GM19025 (cell line): ENCODE measurements around the gene FBN1.

Source experiments
- ATAC-seq: cut with Tn5 transposase; IDR thresholded peaks from one replicate; pipeline ENCODE4 v1.9.1; 2021; ENCODE audit warnings: mild to moderate bottlenecking, low read depth, moderate library complexity; ENCODE audit not compliant: unreplicated experiment

FBN1 gene

DNA sequence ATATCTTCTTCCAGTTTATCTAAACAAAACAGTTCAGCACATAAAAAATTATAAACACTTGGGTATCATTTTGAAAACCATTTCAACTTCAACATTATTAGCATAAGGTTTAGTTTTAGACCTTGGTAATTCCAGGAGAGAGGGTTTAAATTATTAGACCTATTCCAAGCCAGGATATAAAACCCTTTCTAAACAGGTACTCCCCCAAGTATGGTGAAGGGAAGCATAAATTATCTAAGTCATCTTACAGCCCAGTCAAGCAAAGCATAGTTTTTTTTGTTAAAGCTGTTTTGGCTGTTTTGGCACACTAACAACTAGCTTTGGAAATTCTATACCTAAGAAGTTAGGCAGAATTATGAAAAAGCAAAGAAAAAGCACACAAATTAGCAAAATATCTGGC lies 87.3 kb downstream of the FBN1 start:
- ATAC-seq: no peak

DNA sequence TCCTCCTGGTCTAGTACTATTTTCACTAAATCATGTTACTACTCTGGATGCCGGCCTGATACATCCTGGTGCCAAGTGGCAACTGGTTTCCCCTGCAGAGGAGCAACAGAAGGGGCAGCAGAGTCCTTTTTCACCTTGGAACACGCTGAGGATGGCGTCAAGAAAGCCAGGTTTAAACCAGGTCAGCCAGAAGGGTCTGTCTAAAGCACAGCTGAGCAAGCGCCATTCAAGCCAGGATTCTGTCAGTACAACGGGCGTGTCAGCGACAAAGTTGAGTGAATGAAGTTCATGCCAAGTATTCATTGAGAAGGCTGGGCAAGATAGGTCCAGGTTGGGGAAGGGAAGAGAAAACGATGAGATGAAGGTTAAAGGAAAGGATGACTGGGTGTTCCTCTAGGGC lies 88.2 kb downstream of the FBN1 start:
- no peak for ATAC-seq

DNA sequence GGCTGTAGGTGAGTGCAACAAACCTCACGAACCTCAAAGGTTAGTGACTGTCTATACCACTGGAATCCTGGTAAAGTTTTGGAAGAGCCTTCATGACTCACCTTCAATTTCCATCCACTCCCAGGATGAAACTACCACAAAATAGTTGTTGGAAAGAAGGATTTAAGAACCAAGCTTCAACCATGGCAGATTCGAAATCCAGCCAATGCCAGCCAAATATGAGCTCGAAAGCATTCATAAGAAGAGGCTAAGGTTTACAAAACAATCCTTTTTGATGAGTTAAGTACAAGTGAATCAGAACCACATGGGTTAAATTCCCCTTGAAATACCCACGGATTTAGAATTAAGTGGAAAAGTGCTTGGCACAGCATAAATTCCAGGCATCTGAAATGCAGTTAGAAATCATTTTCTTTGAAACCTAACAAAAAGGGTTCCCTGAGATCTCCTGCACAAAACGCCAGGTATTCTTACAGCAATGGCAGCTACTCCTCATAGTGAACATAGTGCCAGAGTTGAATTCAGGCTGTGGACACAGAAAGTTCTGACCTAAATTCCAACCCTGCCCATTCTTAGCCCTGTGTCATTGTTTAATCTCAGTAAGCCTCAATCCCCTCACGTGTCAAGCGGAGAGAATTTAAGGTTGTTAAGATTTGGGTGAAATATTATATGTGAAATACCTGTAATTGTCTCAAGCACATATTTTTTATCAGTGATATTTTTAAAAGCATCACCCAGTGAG lies 89.2 kb downstream of the FBN1 start:
- no peak for ATAC-seq

DNA sequence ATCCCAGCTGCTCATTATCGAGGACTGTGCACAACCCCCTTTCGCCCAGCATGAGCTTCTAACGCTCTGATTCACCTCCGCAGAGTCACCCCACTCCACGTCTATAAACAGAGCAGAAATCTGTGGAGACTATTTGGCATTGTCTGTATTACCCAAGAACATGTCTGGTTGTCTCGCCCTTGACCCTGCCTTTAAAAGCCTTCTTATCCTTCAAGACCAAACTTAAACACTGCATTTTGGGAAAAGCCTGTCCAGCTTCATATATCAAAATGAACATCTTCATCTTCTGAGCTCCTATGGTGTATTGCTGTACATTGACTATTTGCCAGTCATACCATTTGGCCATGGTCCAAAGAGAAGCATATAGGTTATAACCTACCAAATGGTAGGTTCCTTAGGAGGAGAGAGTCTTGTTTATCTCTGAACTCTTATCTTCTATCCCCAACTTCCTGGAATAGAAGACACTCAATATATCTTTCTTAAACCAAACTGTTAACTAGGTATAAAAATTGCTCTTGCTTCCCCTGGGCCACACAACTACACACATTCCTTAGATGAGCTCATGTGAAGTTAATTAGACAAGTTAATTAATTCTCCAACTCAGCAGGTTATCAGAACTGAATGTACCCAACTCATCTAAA lies 90.1 kb downstream of the FBN1 start:
- no peak for ATAC-seq

DNA sequence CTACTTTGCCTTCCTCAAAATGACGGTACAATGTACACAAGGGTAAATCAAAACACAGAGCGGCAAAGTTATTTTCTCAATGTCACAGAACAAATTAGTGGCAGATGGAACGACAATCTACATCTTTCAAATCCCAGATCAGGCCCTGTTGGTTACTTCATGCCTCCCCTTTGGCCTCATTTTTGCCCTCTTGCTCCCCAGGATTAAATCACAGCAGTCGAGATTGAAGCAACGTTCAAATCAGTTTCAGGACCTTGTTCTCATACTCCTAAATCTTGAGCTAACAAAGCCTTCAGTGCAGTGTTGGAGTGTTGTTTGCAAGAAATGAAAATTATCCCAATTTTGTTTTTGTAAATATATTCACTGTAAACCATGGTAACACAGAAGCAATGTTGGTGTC lies 91.4 kb downstream of the FBN1 start:
- no peak for ATAC-seq

DNA sequence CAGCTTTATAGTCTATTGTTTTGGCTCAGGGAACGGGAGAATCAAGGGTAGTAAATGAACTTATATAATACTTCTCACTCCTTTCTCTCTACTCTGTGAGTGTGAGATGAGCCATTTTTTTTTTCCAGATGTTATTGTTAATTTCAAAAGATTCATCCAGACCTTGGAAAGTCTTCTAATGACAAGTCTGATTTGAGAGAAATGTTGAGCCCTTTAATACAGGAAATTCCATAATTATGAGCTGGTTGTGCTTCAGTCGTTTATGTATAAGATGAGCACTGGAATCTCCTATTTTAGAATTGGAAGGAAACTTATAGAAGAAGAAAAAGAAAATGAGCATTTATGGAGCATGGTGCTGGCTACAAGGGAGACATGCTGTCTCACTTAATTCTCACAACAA lies 92.0 kb downstream of the FBN1 start:
- no peak for ATAC-seq

DNA sequence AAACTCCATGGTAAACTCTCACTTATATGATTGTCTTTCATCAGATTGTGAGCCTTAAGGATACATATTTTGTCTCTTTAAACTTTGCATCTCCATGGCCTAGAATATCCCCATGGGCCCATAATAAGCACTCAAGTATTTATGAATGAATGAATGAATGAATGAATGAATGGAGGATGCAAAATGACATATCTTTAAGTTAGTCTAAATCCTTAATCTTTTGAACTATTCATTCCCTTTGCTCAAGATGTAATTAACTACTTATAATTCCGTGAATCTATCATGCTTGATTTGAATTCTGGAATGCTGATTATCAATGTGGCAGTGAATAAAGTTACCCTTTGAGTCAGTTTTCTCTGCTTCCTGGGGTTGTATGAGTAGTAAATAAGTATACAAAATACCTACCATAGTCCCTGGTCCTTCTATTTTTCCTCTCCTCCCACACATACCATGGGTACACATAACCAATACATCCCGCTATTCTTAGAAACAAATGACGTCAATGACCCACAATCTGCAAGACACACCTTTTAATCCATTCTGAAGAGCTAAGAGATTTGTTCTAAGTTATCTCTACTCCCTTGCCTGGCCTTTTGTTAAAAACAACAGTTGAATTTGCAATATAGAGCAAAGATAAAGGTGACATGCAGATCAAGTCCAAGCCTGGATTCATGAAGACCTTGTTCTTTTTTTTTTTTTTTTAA lies 94.5 kb downstream of the FBN1 start:
- ATAC-seq: no peak

DNA sequence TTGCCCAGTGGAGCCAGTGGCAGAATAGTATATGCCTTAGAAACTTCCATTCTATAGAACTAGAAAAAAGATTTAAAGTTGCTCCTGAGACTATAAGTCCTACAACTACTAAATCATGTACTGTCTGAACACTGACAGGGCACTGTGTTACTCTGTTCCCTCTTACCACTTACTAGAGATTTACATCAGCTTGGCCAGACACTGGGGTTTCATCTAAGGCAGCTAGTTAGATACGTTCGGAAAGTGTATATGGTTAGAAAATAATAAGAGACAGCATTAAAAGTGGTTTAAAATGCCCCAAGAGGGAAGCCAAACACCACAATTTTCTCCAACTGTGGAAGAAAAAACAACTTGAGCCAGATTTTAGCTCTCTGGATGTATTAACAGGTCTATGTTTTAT lies 97.1 kb downstream of the FBN1 start:
- ATAC-seq: no peak

DNA sequence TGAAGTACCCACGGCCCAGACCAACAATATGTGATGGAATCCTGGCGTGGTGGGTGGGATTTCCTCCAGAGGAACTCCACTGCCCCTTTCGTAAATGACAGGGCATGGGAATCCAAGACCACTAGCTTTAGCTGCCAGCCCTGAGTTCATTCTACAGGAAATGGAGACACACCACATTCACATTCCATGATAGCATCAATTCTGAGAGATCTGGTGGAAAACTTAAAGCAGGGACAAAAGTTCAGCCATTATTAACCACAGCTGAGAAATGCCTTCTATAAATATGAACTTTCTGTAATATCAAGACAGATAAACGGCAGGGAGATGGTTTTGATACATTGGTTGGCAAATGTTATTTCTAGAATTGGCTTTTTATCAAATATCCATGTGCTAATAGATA lies 98.2 kb downstream of the FBN1 start:
- no peak for ATAC-seq

DNA sequence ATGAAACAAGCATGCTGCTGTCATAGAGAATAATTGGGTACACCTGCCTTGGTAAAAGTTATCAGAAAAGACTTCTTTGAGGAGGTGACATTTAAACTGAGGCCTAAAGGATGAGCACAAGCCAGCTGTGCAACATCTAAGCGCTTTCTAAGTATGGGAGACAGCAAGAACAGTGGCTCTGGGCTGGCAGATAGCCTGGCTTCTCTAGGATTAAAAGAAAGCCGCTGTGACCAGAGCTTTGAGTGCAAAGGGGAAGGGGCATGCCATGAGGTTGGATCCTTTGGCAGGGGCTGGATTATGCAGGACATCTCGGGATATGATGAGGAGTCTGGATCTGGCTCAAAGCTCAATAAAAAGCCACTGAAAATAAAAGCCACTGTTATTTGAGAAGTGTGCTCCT lies 99.2 kb downstream of the FBN1 start:
- ATAC-seq: no peak

DNA sequence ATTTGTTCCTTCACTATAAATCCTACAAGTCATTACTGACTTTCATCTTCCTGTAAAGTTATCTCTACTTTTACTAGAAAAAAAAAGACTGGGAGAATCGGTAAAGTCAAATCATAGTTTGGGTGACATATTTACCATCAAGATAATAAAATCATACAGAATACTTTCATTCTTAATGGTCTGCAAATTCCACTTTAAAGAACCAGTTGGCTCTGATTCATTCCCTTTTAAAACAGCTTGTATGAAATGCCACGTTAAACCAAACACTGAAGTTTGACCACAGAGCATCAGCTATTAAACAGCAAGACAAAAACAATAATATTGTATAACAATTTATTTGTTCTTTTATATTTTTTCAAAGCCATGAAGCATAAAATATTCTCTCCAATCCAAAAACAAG lies 100.7 kb downstream of the FBN1 start:
- ATAC-seq: no peak

DNA sequence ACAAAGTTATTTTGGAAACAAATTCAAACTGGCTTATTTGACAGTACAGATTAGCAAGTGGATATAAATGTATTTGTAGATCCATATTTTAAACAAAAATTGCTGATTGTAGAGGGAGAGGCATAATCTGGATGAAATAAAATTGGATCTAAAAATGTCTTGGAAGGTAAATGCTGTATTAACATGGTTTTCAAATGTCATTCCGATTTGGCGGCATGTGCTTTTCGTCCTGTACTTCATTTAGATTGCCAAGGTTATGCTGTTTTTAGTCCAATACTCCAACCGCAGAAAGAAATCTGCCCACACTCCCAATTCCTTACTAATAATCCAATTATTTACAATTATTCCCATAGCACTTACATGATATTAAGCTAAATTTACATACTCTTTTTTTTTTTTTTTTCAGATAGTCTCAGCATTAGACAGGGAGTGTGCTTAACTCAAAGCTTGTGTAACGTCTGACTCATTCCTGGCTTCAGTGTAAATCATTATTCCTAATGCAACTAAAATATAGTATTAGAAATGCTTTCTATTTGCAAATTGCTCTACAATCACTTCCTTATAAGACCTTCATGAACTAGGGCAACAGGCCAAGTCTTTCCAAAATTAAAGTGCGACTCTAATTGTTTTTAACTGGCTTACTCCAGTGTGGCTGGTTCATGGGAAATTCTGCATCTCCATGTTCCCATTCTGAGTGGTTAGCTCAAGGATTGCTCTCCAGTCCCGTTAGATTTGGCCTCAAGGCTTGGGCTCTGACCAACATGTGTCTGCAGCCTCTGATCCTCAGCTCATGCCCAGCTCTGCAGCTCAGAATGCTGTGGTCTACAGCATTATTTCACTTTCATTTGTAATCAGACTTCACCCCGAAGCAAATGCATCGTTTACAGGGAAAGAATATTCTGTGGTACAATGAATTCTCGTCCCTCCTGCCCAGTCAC lies 103.9 kb downstream of the FBN1 start:
- ATAC-seq: peak; percentile 94

DNA sequence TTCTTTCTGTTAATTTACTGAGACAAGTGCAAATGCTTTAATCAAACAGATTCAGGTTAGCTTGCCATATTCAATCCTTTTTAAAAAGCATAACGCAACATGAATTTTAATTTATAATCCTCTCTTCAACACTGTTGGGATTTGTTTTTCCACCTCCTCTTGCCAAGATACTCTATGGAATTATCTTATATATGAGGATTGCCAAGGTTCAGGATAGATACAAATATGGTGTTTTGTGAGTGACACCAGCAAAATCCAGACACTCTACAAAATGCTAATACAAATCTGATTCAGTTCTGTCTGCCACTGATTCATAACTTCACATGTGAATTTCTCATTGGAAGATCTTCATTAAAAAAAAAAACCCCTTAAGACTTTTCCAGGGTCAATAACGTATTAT lies 104.8 kb downstream of the FBN1 start:
- no peak for ATAC-seq

DNA sequence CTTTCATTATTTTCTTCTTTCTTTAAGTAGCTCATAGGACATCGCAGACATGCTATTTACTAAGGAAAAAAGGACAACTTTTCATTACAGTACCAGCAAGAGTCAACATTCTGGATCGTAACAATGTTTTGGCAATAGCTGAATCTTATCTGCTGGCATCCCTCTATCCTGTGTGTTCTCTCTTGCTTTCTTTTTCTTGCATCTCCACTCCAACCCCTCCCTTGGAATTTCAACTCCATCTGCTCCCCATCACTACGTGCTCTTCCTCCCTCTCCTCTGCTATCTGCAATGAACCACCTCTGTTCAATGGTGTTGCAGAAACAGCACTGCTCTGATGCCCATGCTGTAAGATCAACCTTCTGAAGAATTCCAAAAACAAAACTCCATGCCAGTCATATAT lies 106.6 kb downstream of the FBN1 start:
- ATAC-seq: no peak

DNA sequence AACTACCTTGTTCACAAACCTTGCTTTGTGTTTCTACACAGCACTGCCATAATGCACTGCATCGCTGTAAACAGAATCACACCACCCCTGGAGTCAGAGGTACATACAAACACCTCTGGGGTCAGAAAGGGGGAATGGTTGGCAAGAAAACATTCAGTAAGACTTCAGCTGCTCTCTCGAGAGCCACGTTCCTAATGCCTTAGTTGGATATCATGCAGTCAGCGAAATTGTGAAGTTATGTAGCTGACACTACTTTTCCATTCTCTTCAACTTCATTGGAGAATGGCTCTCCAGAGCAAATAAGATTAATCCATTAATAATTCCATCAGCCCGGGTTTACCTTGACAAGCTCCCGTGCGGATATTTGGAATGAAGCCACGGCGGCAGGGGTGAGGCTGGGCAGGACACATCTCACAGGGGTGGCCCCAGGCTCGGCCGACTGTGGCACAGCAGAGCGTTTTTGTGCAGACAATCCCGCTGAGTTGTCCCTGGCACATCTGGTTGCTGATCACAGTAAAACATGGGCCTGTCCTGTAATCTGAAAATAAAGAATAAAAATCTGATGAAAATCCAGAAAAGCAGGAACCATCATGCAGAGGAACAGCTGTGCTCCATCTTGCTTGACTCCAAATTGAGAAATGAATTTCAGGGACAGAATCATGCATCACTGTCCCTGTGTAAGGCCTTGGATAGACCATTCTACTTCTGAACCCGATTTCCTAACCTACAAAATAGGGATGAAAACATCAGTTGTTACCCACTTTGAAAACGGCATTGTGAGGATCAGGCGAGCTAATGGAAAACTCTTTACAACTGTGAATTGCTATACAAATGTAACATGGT lies 108.0 kb downstream of the FBN1 start:
- ATAC-seq: no peak

DNA sequence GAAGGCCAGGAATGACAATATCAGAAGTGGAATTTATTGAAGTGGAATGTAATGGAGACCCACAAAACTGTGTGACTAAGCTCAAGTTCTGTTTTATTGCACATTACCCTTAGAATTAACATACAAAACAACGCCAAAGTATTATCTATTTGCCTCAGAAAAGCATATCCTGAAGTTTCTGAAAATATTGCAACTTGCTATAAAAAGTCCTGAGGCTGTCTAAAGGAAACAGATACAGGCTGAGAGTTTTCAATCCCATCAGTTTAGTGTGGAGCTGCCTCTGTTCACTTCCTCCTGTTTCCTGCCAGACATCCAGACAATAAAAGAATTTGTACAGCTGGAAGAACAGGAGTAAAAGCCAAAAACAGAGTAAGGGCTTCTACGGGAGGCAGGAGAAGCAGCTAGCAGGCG lies 108.8 kb downstream of the FBN1 start:
- no peak for ATAC-seq

DNA sequence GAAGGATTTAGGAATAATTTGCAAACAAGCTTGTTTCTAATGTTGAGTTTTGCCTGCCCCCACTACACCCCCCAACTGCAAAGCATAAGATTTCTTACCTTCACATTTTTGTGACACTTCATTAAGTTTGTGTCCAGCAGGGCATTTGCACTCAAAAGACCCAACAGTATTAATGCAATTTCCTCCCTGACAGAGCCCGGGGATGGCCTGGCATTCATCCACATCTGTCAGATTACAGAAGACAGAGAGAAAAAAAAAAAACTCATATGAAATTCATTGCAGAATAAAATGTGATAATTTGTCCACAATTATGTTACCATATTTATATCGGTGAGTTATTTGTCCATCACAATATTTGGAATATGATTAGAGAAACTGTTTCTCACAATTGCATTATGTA lies 111.5 kb downstream of the FBN1 start:
- ATAC-seq: no peak

DNA sequence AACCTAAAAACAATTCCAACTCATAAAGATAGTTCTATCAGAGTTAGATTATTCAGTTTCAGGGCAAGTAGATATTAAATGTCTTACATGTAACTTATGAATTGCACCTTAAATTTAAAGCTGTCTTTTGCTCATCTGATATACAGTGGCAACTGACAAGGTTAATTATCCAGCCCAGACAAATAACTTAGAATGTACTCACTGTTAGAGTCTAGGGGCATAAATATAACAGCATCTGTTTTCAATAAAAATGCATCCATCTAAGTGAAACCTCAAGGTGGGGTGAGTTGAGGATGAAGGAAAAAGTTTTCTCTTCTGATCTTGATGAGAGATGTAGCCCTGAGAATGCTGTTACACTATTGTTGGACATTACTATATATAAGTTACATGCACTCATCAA lies 112.6 kb downstream of the FBN1 start:
- no peak for ATAC-seq

DNA sequence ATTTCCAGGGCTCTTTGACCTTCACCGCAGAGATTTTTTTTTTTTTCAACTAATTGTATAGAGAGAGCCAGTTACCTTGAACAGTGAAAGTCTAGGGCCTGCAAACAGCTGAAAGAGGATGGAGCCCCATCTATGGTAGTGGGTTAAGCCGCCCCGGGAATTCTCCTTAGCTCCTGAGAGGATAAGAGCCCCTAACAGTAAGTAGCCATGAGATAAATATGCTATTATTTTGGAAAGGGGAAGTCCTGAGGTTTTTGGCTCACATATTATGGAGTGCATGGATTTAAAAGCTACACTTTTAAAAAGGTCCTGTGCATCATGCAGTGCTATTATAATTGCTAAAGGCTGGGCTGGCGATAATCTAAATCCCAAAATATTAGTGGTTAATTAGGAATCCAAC lies 115.0 kb downstream of the FBN1 start:
- no peak for ATAC-seq

DNA sequence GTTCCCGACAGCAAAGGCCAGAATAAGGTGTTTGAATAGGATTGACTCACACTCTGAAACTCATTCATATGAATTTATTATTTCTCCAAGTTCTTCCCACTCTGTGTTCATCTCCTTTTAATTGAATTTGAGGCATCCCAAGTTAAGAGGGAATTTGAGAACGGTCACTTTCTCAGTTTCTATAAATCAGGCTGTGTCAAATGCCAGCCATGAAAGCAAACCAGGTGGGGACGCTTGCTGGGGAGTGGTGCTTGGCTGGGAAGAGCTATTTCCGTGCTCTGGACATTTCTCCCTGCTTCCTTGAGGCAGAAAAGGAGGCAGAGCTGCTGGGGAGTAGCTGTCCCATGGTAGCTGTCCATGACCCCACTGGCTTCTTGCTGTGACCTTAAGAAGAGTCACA lies 116.6 kb downstream of the FBN1 start:
- no peak for ATAC-seq
